NCI-H146 treated with DMSO at 0.1 percent for 48 hours (cell line): ENCODE data around the gene PCGF5.
"Not testable (repeated sequence)": the region's sequence is repeated elsewhere in the genome, so short reads cannot be mapped to it uniquely, and the experiment has no call there.

Experiments used
- DNase-seq: peaks from one replicate; lab custom pipeline; 2025; ENCODE audit not compliant: unreplicated experiment; lab: John Stamatoyannopoulos, UW

Gene PCGF5

GRCh38 chr10:91323293-91323905, 102.9 kb downstream of the PCGF5 start:
- not testable (repeated sequence) for DNase-seq

GRCh38 chr10:91328320-91328984, 108.0 kb downstream of the PCGF5 start:
- DNase-seq = no peak
